HG03025 (cell line): Measurements from ENCODE around the gene FILIP1L.

Experiments used
- ATAC-seq: cut with Tn5 transposase; IDR thresholded peaks from one replicate; pipeline ENCODE4 v1.9.1; 2021; ENCODE audit warnings: mild to moderate bottlenecking, moderate library complexity; ENCODE audit not compliant: unreplicated experiment, low FRiP score

Gene FILIP1L

GRCh38 chr3:100047455-100048141 lies 66.7 kb downstream of the FILIP1L start:
- ATAC-seq: peak; percentile 77

- no peak for ATAC-seq
Observed at GRCh38 chr3:100046986-100047385, 67.3 kb downstream of the FILIP1L start.

GRCh38 chr3:100045696-100046095 lies 68.6 kb downstream of the FILIP1L start:
- ATAC-seq: no peak

GRCh38 chr3:100044369-100044768 lies 69.9 kb downstream of the FILIP1L start:
- ATAC-seq: peak; percentile 85

- ATAC-seq: no peak
Observed at GRCh38 chr3:100043271-100043670, 71.0 kb downstream of the FILIP1L start.

- ATAC-seq: no peak
Observed at GRCh38 chr3:100042166-100042981, 71.9 kb downstream of the FILIP1L start.

GRCh38 chr3:100041328-100041749 lies 73.0 kb downstream of the FILIP1L start:
- ATAC-seq: no peak

- no peak for ATAC-seq
Observed at GRCh38 chr3:100040451-100041225, 73.7 kb downstream of the FILIP1L start.

- ATAC-seq: no peak
Observed at GRCh38 chr3:100039075-100039474, 75.2 kb downstream of the FILIP1L start.

- ATAC-seq: no peak
Observed at GRCh38 chr3:100033903-100034471, 80.3 kb downstream of the FILIP1L start.

GRCh38 chr3:100033184-100033583 lies 81.1 kb downstream of the FILIP1L start:
- no peak for ATAC-seq

- no peak for ATAC-seq
Observed at GRCh38 chr3:100032243-100032642, 82.1 kb downstream of the FILIP1L start.

- no peak for ATAC-seq
Observed at GRCh38 chr3:100030914-100031425, 83.3 kb downstream of the FILIP1L start.

- no peak for ATAC-seq
Observed at GRCh38 chr3:100030346-100030745, 84.0 kb downstream of the FILIP1L start.

- peak; percentile 60 for ATAC-seq
Observed at GRCh38 chr3:100029689-100030088, 84.6 kb downstream of the FILIP1L start.

- ATAC-seq: no peak
Observed at GRCh38 chr3:100029052-100029451, 85.2 kb downstream of the FILIP1L start.

- ATAC-seq: no peak
Observed at GRCh38 chr3:100027321-100027720, 87.0 kb downstream of the FILIP1L start.

GRCh38 chr3:100024520-100025303 lies 89.6 kb downstream of the FILIP1L start:
- ATAC-seq: no peak

GRCh38 chr3:100023595-100023994 lies 90.7 kb downstream of the FILIP1L start:
- no peak for ATAC-seq

- ATAC-seq: no peak
Observed at GRCh38 chr3:100023150-100023549, 91.2 kb downstream of the FILIP1L start.
